Stromal cell of bone marrow (primary cell): ENCODE results near the gene CPNE6.
A peak's percentile ranks its signal among the peaks of the same experiment; 100 is the strongest.
"Not testable (repeated sequence)": the region's sequence is repeated elsewhere in the genome, so short reads cannot be mapped to it uniquely, and the experiment has no call there.

ENCODE experiments used
- DNase-seq: peaks from one replicate; pipeline ENCODE4 v3.0.0-alpha.2; 2012; ENCODE audit warnings: low read depth

Gene CPNE6

DNA sequence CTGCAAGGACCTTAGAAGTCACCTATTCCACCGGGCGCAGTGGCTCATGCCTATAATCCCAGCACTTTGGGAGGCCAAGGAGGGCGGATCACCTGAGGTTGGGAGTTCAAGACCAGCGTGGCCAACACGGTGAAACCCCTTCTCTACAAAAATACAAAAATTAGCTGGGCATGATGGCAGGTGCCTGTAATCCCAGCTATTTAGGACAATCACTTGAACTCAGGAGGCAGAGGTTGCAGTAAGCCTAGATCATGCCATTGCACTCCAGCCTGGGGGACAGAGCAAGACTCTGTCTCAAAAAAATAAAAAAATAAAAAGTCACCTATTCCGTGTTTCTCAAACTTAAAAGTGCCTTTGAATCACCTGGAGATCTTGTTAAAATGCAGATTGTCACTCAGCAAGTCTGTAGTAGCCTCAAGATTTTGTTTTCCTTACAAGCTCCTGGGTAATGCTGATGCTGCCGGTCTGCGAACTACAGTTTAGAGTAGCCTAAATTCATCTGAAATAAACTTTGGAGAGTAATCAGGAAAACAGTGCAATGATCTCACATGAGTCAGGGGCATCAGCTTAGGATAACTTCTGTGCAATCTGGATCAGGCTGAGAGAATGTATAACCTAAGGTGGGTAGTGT is 34.4 kb downstream of the CPNE6 start:
- not testable (repeated sequence) for DNase-seq

DNA sequence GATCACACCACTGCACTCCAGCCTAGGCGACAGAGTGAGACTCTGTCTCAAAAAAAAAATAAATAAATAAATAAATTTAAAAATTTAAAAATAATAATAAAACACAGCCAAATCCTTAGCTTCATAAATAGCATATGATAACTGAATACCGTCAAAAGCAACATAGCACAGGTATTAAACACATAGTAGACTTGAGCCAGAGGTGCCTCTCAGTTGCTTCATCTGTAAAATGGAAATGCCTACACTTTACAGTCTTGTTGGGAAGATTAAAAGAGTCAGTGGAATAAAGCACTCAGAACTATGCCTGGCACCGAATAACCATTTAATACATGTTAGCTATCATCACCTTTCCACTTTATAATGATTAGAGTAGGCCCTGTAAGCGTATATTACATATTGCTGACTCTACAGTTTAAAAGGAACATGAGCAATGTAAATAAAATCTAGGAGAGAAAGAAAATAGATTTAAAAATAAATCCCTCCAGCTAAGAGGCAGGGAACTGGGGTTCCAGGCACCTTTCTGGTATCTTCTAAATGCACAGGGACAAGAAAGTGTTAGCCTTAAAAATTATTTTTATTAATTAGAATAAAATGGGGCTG is 35.4 kb downstream of the CPNE6 start:
- DNase-seq: no peak

DNA sequence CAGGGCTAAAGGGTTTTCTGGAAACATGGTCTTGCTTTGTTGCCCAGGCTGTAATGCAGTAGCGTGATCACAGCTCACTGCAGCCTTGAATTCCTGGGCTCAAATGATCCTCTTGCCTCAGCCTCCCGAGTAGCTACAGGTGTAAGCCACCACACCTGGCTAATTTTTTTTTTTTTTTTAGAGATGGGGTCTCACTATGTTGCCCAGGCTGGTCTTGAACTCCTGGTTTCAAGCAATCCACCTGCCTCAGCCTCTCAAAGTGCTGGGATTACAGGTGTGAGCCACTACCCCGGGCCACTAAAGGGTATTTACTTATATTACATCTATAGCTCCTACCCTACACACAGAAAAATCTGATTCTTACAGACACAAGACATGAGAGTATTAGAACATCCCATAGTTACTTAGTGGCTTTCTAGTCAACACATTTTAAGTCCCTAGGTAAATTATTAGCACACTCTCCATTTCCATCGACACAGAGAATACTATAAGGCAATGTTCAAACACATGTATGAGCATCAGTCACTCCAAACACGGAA is 37.0 kb downstream of the CPNE6 start:
- no peak for DNase-seq

DNA sequence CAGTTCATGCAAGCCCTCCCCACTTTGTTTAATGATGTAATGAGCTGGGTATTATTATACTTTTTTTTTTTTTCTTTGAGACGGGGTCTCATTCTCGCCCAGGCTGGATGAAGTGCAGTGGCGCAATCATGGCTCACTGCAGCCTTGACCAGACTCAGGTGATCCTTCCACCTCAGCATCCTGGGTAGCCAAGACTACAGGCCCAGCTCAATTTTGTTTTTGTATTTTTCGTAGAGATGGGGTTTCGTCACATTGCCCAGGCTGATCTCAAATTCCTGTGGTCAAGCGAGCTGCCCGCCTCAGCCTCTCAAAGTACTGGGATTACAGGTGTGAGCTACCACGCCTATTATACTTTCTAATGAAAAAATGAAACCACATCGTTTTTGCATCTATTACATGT is 38.7 kb downstream of the CPNE6 start:
- DNase-seq: no peak

DNA sequence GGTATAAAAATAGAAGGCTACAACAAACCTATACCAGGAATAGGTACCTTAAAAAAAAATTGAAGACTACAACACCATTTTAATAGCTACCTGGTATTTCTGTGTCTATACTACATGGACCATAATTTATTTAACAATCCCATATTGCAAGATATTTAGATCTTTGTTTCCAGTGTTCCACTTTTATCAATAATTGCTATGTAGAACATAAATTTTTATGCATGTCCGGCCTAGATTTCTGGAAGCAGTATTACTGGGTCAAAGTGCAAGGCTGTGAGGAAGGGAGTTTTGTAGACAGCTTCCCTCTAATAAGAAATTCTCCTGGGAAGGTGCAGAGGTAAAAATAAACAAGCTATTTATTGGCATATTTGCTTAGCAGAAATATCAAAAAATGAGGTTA is 39.2 kb downstream of the CPNE6 start:
- DNase-seq: no peak

DNA sequence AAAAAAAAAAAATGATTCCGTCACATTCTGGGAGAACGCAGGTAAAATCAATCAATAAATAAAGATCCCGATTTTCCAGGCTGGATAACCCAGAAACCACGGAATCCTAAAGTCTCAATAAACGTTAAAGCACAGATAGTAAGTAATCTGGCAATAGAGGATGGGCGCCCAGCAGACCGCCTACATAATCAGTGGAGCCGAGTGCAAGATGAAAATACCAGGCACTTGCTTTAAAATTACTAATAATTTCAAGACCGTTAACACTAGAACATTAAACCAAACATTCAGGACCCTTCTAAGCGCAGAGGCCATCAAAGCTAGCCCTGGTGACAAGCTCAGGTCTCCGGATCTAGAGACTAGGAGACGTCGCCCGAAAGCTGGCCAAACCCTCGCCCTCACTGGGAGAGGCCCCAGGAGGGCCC is 42.0 kb downstream of the CPNE6 start:
- DNase-seq: no peak

DNA sequence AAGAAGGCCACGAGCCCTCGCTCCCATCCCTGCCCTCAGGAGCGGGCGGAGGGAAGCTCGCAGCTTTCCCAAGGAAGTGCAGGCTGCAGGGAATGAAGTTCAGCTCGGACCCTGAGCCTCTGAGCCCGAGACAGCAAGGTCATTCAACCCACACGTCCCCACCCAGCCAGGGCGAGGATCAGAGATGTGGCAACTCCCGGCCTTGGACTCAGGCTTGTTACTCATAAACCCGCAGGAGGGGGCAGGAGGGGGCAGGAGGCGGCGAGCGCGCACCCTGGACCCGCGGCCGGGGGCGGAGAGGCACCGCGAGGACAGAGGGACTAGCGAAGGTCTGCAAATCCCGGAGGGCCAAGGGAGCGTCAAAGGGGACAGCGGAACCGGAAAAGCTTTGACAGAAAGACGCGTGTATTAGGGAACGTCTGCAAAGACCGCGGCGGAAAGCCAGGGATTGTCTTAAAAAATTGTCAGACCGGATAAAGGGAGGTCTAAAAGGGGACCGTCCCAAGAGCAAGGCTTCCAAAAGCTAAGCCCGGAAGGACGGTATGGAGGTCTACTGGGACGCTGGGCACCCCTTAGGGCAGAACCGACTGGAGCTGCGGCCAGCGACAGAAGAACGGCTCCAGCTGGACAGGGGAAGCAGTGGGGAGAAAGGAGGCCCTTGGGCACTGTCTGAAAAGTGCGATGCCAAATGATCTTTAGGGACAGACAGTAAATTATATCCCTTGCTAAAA is 42.6 kb downstream of the CPNE6 start:
- DNase-seq: peak; percentile 81

DNA sequence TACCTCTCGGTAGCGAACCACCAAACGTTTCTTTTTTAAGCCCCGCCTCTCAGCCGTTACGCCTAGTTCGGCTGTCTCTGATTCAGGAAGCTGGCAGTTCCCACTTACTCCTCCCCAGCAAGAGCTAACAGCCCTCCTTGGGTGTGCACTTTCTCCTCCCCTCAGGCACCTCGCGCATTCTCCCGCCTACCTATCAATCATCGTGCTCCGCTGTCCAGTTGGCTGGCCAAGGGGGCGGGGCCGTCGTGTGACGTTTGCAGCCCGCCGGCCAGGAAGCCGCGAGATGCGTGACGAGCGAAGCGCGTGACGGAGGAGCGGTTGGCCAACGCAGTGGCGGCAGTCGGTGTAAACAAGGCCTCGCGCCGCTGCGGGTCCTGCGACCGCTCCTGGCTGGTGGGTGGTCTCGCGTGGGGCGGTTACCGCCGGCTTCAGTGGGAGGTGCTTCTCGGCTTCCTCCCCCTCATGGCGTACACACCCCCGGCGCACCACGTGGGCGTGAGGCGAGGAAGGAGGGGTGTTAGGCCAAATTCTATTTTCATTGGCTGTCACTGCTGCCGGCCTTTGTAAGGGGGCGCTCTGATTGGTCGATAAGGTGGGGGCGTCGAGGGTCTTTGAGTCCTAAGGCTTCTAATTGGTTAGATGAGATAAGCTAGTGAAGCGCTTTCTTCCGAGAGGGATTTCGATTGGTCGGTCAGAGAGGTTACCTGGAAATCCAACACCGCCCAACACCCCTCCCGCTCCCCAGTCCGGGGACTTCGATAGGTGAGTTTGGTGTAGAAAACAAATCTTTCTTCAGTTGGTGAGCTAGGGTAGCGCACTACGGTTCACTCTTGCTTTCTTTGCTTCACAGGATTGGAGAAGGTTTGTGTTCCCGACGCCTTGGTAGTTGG is 43.4 kb downstream of the CPNE6 start, which contains the start of the genes DCAF11 and NRL:
TSS of gene DCAF11 (plus strand) at position 246 of the 890 bp plus-strand sequence. CDS start 818 bp downstream, outside the sequence.
TSS of gene NRL (minus strand) at position 418 of the 890 bp plus-strand sequence. CDS start 32,101 bp downstream, outside the sequence.
- peak; percentile 99 for DNase-seq

DNA sequence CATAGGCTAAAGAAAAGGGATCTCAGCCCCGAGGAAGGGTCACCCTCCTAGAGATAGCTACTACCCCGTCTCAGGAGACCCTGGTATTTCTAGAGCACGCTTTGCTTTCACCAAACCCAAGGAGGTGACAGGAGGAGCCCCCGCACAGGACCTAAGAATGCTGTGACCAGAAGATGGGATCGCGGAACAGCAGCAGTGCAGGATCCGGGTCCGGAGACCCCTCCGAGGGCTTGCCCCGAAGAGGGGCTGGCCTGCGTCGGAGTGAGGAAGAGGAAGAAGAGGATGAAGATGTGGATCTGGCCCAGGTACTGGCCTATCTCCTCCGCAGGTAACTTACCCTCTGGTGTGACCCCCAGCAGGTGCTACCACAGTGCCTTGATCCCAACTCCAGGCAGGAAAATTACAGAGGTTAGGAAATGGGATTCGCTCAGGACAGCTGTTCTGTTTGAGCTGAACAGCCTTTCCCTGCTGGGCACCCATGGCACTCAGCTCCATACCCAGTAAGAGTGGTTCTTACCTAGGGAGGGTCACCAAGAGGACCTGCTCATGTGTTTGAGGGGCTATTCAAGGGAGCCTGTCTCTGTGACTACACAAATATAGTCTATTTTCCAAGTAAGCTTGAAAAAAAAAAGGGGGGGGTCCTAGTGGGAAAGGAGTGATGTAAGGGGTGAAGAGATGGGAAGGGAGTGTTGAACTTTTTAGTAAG is 44.2 kb downstream of the CPNE6 start:
- no peak for DNase-seq

DNA sequence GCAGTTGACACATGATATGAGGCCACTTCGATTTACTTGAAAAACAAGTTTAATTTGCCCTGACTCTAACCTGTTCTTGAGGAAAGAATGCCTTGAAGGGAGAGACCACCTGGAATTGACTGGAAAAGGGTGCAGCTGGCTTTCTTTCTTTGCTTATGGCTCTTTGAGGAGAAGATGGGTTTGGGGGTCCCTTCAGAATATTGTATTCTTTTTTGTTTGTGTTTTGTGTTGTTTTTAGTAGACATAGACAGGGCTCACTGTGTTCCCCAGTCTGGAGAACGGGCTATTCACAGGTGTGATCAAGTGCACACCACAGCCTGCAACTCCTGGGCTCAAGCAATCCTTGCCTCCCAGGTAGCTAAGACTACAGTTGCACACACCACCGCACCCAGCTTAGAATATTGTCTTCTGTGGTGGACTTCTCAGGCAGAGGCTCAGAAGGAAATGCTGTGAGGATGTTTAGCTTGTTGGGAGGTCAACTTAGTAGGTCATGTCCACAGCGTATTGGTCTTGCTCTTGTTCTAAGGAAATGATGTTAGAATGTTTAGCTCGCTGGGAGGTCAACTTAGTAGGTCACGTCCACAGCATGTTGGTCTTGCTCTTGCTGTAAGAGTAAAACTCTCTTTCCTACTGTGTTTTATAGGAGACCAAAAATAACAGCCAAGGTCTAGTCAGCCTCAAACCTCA is 44.9 kb downstream of the CPNE6 start:
- no peak for DNase-seq

DNA sequence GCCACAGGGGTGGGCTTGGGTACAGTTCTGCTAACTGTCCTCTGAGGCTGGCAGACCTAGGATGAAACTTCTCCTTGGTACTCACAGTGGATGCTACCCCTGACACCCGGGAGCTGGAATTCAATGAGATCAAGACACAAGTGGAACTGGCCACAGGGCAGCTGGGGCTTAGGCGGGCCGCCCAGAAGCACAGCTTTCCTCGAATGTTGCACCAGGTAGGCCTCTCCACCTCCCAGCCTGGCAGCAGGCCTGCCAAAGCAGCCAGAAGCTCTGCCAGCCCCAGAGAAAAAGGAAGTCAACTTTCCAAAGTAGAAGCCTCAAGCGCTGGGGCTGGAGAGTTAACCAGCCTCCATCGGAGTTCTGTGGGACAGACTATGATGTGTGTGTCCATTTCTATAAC is 45.8 kb downstream of the CPNE6 start:
- DNase-seq: no peak

DNA sequence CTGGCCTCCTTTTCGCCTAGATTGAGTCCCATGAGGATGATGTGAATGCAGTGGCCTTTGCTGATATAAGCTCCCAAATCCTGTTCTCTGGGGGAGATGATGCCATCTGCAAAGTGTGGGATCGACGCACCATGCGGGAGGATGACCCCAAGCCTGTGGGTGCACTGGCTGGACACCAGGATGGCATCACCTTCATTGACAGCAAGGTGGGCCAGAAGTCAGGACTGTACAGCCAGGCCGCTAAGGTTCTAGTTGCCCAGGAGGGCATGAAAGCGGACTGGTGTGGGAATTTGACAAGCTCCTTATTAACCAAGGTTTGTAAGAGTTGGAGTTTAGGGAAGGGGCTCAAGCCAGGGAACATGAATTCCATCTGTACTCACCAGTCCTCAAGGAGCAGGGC is 48.3 kb downstream of the CPNE6 start:
- DNase-seq: no peak

DNA sequence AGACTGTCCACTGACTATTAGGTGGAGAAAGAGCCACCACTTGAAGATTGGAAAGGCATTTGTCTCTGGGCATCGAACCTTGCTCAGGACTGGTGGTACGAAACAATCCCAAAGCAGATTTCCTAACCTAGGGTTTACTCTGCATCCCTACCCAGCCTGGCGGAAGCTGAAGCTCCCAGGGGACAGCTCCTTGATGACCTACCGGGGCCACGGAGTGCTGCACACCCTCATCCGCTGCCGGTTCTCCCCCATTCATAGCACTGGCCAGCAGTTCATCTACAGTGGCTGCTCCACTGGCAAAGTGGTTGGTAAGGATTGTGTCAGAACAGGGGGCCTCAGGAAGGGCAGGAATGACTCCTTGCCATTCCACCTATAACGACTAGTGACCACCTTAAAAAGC is 49.8 kb downstream of the CPNE6 start:
- DNase-seq: no peak

DNA sequence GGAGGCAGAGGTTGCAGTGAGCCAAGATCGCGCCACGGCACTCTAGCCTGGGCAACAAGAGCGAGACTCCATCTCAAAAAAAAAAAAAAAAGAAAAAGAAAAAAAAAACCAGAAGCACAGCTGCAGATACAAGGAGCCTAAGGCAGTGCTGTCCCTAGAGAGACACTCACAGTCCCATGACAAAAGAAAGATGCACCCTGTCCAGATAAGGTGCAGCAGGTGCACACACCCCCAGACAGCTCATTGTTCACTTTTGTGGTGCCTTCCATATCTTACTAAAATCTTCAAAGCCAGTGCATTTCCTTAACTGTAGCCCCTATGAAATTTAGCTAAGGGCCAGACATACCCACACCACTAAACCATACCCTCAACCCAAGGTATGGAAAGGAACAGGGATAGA is 51.1 kb downstream of the CPNE6 start:
- DNase-seq: no peak

DNA sequence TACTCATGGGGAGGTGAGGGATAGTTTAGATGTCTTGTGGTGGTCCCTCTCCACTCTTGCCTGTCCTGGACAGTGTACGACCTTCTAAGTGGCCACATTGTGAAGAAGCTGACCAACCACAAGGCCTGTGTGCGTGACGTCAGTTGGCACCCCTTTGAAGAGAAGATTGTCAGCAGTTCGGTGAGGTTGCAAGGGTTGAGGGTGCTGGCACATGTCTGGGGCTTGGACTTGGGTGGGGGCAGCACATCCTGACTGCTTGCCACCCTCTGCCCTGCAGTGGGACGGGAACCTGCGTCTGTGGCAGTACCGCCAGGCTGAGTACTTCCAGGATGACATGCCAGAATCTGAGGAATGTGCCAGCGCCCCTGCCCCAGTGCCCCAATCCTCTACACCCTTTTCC is 51.5 kb downstream of the CPNE6 start:
- no peak for DNase-seq

DNA sequence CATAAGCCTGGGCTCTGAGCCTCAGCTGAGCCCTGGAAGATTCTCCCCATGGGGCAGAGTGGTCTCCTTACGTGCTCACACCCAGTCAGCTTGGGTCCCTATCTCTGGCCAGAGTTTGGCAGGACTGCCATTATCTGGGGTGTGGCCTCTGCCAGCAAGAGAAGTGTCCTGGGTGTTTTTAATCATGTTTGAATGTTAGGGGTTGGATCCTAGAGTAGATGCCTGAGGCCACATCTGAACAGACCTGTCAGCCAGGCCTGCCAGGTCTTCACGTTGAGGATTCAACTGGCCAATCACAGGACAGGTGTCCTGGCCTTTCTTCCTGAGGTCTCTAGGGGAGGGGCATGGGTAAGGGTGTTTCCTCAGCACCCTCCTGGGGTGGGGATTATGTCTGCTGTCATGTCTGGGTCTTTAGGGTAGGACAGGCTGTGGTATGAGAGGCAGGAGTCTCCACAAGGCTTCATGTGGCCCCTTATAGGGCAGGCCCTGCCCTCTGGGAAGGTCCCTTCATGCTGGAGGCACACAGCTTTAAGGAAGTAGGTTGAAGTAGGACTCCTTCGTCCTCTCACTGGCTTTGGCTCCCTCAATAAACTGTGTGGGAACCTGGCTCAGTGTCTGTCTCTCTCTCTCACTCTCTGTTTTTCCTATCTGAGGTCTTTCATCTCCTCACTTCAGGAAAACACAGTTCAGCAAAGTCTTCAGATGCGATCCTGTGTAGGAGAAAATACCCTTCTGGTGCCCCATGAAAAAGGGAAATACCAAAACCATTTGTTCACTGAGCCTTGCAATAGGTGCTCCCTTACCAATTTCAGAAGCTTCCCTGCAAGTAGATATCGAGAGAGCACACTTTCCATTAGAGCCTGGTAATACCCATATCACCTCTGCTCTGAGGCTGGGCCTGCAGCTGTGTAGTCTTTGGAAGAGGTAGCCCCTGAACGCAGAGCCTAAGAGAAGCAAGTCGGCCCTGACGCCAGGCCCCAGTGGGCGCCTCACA is 52.4 kb downstream of the CPNE6 start:
- no peak for DNase-seq

DNA sequence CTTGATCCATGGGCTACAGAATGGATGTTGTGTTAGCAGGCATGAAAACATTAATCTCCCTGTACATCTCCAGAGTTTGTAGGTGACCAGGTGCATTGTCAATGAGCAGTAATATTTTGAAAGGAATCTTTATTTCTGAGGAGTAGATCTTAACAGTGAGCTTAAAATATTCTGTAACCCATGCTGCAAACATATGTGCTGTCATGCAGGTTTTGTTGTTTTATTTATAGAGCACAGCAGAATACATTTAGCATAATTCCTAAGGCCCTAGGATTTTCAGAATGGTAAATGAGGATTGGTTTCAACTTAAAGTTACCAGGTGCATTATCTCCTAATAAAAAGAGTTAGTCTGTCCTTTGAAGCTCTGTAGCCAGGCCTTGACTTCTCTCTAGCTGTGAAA is 55.6 kb downstream of the CPNE6 start:
- no peak for DNase-seq

DNA sequence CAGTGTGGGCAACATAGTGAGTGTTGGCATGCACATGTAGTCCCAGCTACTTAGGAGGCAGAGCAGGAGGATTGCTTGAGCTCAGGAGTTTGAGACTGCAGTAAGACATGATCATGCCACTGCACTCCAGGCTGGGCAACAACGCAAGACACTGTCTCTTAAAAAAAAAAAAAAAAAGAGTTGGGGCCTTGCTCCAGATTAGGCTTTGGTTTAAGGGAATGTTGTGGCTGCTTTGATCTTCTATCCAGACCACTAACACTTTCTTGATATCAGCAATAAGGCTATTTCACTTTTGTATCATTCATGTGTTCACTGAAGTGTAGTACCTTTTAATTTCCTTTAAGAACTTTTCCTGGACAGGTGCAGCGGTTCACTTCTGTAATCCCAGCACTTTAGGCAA is 56.3 kb downstream of the CPNE6 start:
- no peak for DNase-seq
